HepG2 (cell line): ENCODE measurements around the gene B4GALT3. TPM values are rescaled to one million over a fixed set of nuclear protein-coding genes. Genes with fewer than 3 reads are reported as not detected.

Source experiments
- ELF3 ChIP-seq: IDR thresholded peaks from 2 replicates; pipeline ENCODE4 v1.6.1; 2016; ENCODE audit warnings: missing genetic modification reagents, missing compliant biosample characterization
- GPN1 ChIP-seq: sonication (generic); formaldehyde crosslinking; IDR thresholded peaks from 2 replicates; pipeline ENCODE4 v1.5.1; 2020; ENCODE audit warnings: missing genetic modification reagents, borderline replicate concordance
- KLF15 ChIP-seq: sonication (generic); formaldehyde crosslinking; IDR thresholded peaks from 2 replicates; pipeline ENCODE4 v1.8.1; 2023; ENCODE audit warnings: borderline replicate concordance, mild to moderate bottlenecking, inconsistent platforms, missing genetic modification reagents, mixed read lengths
- NFE2L1 ChIP-seq: sonication (generic); formaldehyde crosslinking; IDR thresholded peaks from 2 replicates; pipeline ENCODE4 v1.4.0; 2020; ENCODE audit warnings: missing genetic modification reagents, mild to moderate bottlenecking, borderline replicate concordance
- PAWR ChIP-seq: sonication (generic); formaldehyde crosslinking; IDR thresholded peaks from 2 replicates; pipeline ENCODE4 v1.4.0; 2020; ENCODE audit warnings: missing genetic modification reagents, mild to moderate bottlenecking, borderline replicate concordance
- SNAPC2 ChIP-seq: sonication (generic); formaldehyde crosslinking; IDR thresholded peaks from 2 replicates; pipeline ENCODE4 v1.8.1; 2022; ENCODE audit warnings: mild to moderate bottlenecking, missing genetic modification reagents
- SP1 ChIP-seq, 2 experiments: fragments of 450-650 bp in 1 of 2; sonication (generic) in 1 of 2; formaldehyde crosslinking in 1 of 2; IDR thresholded peaks; 2 replicates each; pipeline versions ENCODE4 v1.4.0 to v1.6.1; 2016 to 2020; ENCODE audit warnings: missing genetic modification reagents in 1 of 2
- SP140L ChIP-seq: sonication (generic); formaldehyde crosslinking; IDR thresholded peaks from 2 replicates; pipeline ENCODE4 v1.4.0; 2020; ENCODE audit warnings: missing genetic modification reagents, borderline replicate concordance
- SRF ChIP-seq: IDR thresholded peaks from 2 replicates; pipeline ENCODE4 v1.6.1; 2011; ENCODE audit warnings: mild to moderate bottlenecking, low read depth, low read length, moderate library complexity
- ZBTB38 ChIP-seq: sonication (generic); formaldehyde crosslinking; IDR thresholded peaks from 2 replicates; pipeline ENCODE4 v1.5.1; 2020; ENCODE audit warnings: mild to moderate bottlenecking, missing genetic modification reagents
- ZFP36L1 ChIP-seq: sonication (generic); formaldehyde crosslinking; IDR thresholded peaks from 2 replicates; pipeline ENCODE4 v1.8.0; 2022; ENCODE audit warnings: mild to moderate bottlenecking, missing genetic modification reagents, moderate library complexity
- ZFX ChIP-seq: sonication (generic); formaldehyde crosslinking; IDR thresholded peaks from 2 replicates; pipeline ENCODE4 v1.4.0; 2020; ENCODE audit warnings: mild to moderate bottlenecking, low read depth, missing genetic modification reagents, moderate library complexity
- ZFYVE20 ChIP-seq: sonication (generic); formaldehyde crosslinking; IDR thresholded peaks from 2 replicates; pipeline ENCODE4 v1.8.0; 2023; ENCODE audit warnings: low read depth, mild to moderate bottlenecking, moderate library complexity, missing genetic modification reagents, borderline replicate concordance
- ZNF224 ChIP-seq: sonication (generic); formaldehyde crosslinking; IDR thresholded peaks from 2 replicates; pipeline ENCODE4 v1.5.0; 2020; ENCODE audit warnings: mild to moderate bottlenecking, missing genetic modification reagents
- ZNF225 ChIP-seq: sonication (generic); formaldehyde crosslinking; IDR thresholded peaks from 2 replicates; pipeline ENCODE4 v1.4.0; 2020; ENCODE audit warnings: mild to moderate bottlenecking, missing genetic modification reagents
- ZNF282 ChIP-seq: fragments of 450-650 bp; IDR thresholded peaks from 2 replicates; pipeline ENCODE4 v1.6.1; 2018; ENCODE audit not compliant: partially characterized antibody
- ZNF557 ChIP-seq: sonication (generic); formaldehyde crosslinking; IDR thresholded peaks from 2 replicates; pipeline ENCODE4 v1.4.0; 2020; ENCODE audit warnings: missing genetic modification reagents
- ZNF841 ChIP-seq: sonication (generic); formaldehyde crosslinking; IDR thresholded peaks from 2 replicates; pipeline ENCODE4 v1.8.1; 2023; ENCODE audit warnings: missing genetic modification reagents, borderline replicate concordance
- polyA plus RNA-seq, 8 experiments: library from polyadenylated mRNA; depleted of rRNA in 3 of 8; stranded (reverse) in 7 of 8; unstranded in 1 of 8; fragments of >200 nt; fragmentation: Illumina TruSeq in 4 of 8; extraction: Trizol in 4 of 8; gene quantifications; 2 replicates each; pipeline versions ENCODE4 v1.2.1 to v1.2.3, GENCODE V29; 2011 to 2016; ENCODE audit warnings: low read depth in 4 of 8, missing spikeins in 1 of 8, mixed read lengths in 1 of 8; ENCODE audit not compliant: insufficient read depth in 1 of 8
- total RNA-seq, 5 experiments: library from RNA; depleted of rRNA; stranded (reverse); fragments of >200 nt; fragmentation: Illumina TruSeq; extraction: Trizol; gene quantifications; 2 replicates each; pipeline ENCODE4 v1.2.3, GENCODE V29; 2016; ENCODE audit warnings: low read depth in 1 of 5
- TF ChIP-seq, protein P1 (sequence below): sonication (generic); formaldehyde crosslinking; IDR thresholded peaks from 2 replicates; pipeline ENCODE4 v1.5.1; 2020; ENCODE audit warnings: mild to moderate bottlenecking, missing genetic modification reagents, borderline replicate concordance
- TF ChIP-seq, protein P2 (sequence below): sonication (generic); formaldehyde crosslinking; IDR thresholded peaks from 2 replicates; pipeline ENCODE4 v1.8.0; 2022; ENCODE audit warnings: mild to moderate bottlenecking, missing genetic modification reagents, moderate library complexity
- TF ChIP-seq, protein P3 (sequence below): sonication (generic); formaldehyde crosslinking; IDR thresholded peaks from 2 replicates; pipeline ENCODE4 v1.4.0; 2020; ENCODE audit warnings: missing genetic modification reagents
- TF ChIP-seq, protein P4 (sequence below): IDR thresholded peaks from 2 replicates; pipeline ENCODE4 v1.6.1; 2016; ENCODE audit warnings: mild to moderate bottlenecking
- TF ChIP-seq, protein P5 (sequence below): IDR thresholded peaks from 2 replicates; pipeline ENCODE4 v1.6.1; 2018; ENCODE audit warnings: missing genetic modification reagents, mild to moderate bottlenecking, missing compliant biosample characterization

Gene B4GALT3
- total and polyA plus RNA-seq, 2 of the 13 experiments (the other 11 are each of a cell fraction or from before 2014, with no cell fraction given): 35.6 to 40.4 TPM

DNA sequence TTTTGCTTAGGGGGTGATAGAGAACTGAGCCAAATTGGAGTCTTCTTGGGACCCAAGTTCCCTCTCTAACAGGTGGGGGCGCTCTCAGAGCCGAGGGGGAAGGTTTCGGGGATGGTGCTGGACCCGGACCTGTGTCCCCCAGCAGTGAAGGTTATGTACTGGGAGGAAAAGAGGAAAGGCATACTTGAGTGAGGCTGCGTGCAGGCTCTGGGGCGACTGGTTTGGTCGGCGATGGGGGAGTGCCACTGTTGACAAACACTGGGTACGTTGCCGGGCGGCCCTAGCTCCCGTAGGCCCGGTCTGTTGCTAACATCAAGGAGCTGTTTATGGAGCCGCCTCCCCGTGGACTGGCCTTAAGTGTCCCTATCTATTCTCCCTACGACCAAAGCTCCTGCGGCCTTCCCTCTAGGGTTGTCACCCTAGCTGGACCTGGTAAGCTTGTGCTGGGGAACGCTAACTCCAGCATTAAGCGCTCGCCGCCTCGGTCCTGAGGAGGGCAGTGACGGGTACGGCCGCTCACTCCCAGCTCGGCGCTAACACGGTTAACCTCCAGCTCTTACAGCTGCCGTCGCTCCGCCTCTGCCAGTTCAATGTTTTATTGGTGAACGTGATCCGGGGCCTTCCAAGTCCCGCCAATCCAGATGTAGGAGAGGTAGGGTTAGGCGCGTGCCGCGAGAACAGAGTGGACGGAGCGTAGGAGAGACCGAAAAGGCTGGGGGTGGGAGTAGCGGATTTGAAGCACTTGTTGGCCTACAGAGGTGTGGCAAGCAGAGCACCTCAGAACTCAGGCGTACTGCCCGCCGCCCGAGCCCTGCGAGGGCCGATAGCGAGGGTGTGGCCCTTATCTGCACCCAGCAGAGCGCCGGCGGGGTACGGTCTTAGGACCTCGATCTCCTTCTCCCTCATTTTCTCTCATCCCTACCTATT, 11.3 kb downstream of the B4GALT3 start, which contains the start of gene PPOX (continued):
- TF ChIP-seq, protein P1, sequence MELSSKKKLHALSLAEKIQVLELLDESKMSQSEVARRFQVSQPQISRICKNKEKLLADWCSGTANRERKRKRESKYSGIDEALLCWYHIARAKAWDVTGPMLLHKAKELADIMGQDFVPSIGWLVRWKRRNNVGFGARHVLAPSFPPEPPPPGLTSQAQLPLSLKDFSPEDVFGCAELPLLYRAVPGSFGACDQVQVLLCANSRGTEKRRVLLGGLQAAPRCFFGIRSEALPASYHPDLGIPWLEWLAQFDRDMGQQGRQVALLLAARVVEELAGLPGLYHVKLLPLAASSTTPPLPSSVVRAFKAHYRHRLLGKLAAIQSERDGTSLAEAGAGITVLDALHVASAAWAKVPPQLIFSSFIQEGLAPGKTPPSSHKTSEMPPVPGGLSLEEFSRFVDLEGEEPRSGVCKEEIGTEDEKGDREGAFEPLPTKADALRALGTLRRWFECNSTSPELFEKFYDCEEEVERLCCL (CRISPR knock-in tag): no peak
- TF ChIP-seq PAWR (no peak), GPN1 (no peak), ZNF841 (CRISPR knock-in tag) (no peak), ELF3 (no peak; the same call in 1 of the 2 replicates), ZNF225 (peak; percentile 67; the same call in 1 of the 2 replicates), NFE2L1 (CRISPR knock-in tag) (no peak), SP140L (no peak), ZFP36L1 (CRISPR knock-in tag) (peak; percentile 64), ZNF557 (CRISPR knock-in tag) (no peak), ZNF282 (no peak), SRF (no peak), SNAPC2 (no peak), SP1 (IDR thresholded peaks at IDR 0.05) (no peak), SP1 (CRISPR knock-in tag; IDR thresholded peaks at IDR 0.05) (peak; percentile 55; the same call in 1 of the 2 replicates), ZFX (CRISPR knock-in tag) (peak; percentile 95), ZNF224 (CRISPR knock-in tag) (no peak), KLF15 (CRISPR knock-in tag) (no peak; the same call in 1 of the 2 replicates), ZFYVE20 (CRISPR knock-in tag) (no peak), ZBTB38 (CRISPR knock-in tag) (no peak)
- TF ChIP-seq, protein P2, sequence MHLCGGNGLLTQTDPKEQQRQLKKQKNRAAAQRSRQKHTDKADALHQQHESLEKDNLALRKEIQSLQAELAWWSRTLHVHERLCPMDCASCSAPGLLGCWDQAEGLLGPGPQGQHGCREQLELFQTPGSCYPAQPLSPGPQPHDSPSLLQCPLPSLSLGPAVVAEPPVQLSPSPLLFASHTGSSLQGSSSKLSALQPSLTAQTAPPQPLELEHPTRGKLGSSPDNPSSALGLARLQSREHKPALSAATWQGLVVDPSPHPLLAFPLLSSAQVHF (CRISPR knock-in tag): no peak
- TF ChIP-seq, protein P3, sequence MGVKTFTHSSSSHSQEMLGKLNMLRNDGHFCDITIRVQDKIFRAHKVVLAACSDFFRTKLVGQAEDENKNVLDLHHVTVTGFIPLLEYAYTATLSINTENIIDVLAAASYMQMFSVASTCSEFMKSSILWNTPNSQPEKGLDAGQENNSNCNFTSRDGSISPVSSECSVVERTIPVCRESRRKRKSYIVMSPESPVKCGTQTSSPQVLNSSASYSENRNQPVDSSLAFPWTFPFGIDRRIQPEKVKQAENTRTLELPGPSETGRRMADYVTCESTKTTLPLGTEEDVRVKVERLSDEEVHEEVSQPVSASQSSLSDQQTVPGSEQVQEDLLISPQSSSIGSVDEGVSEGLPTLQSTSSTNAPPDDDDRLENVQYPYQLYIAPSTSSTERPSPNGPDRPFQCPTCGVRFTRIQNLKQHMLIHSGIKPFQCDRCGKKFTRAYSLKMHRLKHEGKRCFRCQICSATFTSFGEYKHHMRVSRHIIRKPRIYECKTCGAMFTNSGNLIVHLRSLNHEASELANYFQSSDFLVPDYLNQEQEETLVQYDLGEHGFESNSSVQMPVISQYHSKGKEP (CRISPR knock-in tag): no peak
- TF ChIP-seq, protein P4, sequence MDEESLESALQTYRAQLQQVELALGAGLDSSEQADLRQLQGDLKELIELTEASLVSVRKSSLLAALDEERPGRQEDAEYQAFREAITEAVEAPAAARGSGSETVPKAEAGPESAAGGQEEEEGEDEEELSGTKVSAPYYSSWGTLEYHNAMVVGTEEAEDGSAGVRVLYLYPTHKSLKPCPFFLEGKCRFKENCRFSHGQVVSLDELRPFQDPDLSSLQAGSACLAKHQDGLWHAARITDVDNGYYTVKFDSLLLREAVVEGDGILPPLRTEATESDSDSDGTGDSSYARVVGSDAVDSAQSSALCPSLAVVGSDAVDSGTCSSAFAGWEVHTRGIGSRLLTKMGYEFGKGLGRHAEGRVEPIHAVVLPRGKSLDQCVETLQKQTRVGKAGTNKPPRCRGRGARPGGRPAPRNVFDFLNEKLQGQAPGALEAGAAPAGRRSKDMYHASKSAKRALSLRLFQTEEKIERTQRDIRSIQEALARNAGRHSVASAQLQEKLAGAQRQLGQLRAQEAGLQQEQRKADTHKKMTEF: peak; percentile 69; the same call in 1 of the 2 replicates
- TF ChIP-seq, protein P5, sequence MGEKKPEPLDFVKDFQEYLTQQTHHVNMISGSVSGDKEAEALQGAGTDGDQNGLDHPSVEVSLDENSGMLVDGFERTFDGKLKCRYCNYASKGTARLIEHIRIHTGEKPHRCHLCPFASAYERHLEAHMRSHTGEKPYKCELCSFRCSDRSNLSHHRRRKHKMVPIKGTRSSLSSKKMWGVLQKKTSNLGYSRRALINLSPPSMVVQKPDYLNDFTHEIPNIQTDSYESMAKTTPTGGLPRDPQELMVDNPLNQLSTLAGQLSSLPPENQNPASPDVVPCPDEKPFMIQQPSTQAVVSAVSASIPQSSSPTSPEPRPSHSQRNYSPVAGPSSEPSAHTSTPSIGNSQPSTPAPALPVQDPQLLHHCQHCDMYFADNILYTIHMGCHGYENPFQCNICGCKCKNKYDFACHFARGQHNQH (CRISPR knock-in tag): no peak; the same call in 1 of the 2 replicates
